ENCODE measurements around the gene SLIT1. TPM values are rescaled to one million over a fixed set of nuclear protein-coding genes. Genes with fewer than 3 reads are reported as not detected.

The SLIT1 gene
- total RNA-seq, 1 donor from 2014 or later = 0.40 TPM

DNA sequence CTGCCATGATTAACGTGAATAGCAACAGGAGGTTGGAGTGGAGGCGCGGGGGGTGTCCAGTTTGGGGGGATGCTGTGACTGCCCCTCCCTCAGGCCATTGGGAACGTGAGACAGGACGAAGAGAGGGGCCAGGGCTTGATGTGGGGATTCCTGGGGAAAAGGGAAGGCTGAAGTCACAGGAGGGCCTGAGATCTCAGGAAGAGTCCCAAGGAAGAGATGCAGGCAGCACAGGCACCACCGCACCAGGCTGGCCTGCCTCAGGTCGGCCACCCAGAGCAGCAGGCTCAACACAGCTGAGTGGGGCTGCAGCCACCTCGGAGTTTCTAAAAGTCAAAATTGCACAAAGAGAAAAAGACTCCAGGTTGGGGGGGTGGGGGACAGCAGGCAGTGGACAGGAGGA, 86.7 kb downstream of the SLIT1 start:
- H3K9me3 Mint-ChIP-seq = no peaks in the 10 kb centered on the region
- H3K27me3 Mint-ChIP-seq (ENCODE audit: low read depth) = peaks cover 52% of the 10 kb centered on the region
- no peaks in the 10 kb centered on the region for H3K36me3 Mint-ChIP-seq
- TF ChIP-seq, protein P1, sequence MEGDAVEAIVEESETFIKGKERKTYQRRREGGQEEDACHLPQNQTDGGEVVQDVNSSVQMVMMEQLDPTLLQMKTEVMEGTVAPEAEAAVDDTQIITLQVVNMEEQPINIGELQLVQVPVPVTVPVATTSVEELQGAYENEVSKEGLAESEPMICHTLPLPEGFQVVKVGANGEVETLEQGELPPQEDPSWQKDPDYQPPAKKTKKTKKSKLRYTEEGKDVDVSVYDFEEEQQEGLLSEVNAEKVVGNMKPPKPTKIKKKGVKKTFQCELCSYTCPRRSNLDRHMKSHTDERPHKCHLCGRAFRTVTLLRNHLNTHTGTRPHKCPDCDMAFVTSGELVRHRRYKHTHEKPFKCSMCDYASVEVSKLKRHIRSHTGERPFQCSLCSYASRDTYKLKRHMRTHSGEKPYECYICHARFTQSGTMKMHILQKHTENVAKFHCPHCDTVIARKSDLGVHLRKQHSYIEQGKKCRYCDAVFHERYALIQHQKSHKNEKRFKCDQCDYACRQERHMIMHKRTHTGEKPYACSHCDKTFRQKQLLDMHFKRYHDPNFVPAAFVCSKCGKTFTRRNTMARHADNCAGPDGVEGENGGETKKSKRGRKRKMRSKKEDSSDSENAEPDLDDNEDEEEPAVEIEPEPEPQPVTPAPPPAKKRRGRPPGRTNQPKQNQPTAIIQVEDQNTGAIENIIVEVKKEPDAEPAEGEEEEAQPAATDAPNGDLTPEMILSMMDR (IDR thresholded peaks at IDR 0.05; ENCODE audit: unreplicated experiment) = no peak
- H3K27ac Mint-ChIP-seq = no peak overlapping the region
- H3K4me1 Mint-ChIP-seq = peaks cover 7% of the 10 kb centered on the region
- H3K4me3 Mint-ChIP-seq = no peak overlapping the region
- DNase-seq (ENCODE audit: low spot score in 2 of 2, unreplicated experiment in 2 of 2) = no peak

DNA sequence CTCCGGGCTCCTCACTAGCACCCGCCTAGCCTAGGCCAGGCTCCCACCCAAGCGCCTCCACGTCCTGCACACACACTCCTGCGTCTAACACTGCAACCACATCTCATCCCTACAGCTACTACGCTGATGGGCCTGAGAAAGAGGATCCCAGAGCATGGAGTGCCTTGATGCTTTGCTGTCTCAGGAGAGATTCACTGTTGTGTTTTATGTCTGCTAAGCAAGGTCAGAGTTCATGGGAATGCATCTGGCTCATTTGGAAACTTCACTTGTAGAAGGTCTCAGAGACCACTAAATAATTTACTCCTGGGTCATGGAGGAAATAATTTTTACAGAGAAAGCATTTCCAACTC, 88.7 kb downstream of the SLIT1 start:
- no peak overlapping the region for H3K4me3 Mint-ChIP-seq
- H3K36me3 Mint-ChIP-seq = no peaks in the 10 kb centered on the region

DNA sequence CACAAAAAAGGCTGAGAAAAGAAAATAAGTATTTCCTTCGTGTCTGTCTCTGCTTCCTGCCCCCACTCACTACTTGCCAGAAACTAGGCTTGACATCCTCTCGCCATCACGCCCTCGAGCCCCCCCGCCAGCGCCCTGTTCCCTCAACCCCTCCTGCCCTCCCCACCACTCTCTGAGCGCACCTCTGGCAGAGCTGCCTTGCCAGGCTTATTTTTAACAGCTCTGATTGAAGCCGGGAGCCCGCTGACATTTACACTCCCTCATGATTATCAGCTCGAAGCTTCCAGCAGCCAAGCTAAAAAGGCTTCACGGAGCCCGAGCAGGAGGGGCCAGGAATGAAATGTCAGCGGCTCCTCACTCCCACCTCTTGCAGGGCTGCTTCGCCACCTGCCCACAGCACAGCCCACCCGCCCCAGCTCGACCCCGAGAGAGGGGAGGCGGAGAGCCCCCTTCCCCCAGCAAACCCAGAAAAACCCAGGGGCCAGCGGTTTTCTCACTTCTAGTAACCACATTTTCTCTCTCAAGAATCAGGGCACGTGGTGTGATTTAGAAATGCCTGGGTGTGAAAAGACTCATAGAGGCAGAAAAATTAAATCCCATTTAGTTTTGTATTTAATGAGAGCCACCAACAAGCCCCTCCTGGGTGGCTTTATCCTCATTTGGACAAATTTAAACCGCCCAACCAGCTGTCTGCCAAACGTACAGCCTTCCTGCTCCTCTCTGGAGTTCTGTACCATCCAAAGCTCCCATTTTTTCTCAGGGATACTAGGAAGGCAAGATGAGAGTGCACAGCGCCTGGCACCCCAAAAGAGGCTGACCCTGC, 89.3 kb downstream of the SLIT1 start:
- no peak for DNase-seq (ENCODE audit: low spot score in 2 of 2, unreplicated experiment in 2 of 2)
- Mint-ChIP-seq H3K27me3 (ENCODE audit: low read depth) (peaks cover 53% of the 10 kb centered on the region), H3K9me3 (no peaks in the 10 kb centered on the region), H3K36me3 (no peaks in the 10 kb centered on the region), H3K27ac (no peak overlapping the region), H3K4me1 (peaks cover 7% of the 10 kb centered on the region), H3K4me3 (no peak overlapping the region)
- TF ChIP-seq, protein P1 (IDR thresholded peaks at IDR 0.05; ENCODE audit: unreplicated experiment) = no peak

More for the DNA sequence above, 88.7 kb downstream of the SLIT1 start:
- H3K27ac Mint-ChIP-seq = no peak overlapping the region
- H3K27me3 Mint-ChIP-seq (ENCODE audit: low read depth) = peaks cover 52% of the 10 kb centered on the region
- TF ChIP-seq, protein P1 (IDR thresholded peaks at IDR 0.05; ENCODE audit: unreplicated experiment) = no peak
- H3K9me3 Mint-ChIP-seq = no peaks in the 10 kb centered on the region
- peaks cover 7% of the 10 kb centered on the region for H3K4me1 Mint-ChIP-seq
- DNase-seq (ENCODE audit: low spot score in 2 of 2, unreplicated experiment in 2 of 2) = no peak

DNA sequence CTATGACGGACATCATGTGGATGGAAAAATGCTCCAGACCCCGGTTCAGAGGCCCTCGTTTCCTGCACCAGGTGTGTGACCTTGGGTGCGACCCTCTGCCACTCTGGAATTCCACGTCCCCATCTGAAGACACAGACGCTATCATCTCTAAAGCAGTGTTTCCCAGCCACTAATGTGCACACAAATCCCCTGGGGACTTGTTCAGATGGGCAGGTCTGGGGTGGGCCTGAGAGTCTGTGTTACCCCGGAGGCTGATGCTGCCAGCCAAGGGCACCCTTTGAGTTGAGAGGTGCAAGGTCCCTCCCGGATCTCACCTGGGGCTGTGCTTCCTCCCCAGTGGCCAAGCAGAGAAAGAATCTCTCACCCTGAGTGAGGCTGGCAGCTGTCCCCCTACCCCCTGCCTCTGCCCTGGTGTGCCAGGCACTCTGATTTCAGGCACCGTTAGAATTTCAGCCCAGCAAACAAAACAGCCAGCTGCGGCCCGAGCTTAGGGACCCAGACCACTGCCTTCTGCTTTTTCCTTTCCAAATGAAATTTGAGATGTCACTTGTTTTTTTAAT, 90.0 kb downstream of the SLIT1 start:
- no peak overlapping the region for H3K27ac Mint-ChIP-seq
- peaks cover 7% of the 10 kb centered on the region for H3K4me1 Mint-ChIP-seq
- no peaks in the 10 kb centered on the region for H3K36me3 Mint-ChIP-seq
- no peaks in the 10 kb centered on the region for H3K9me3 Mint-ChIP-seq
- TF ChIP-seq, protein P1 (IDR thresholded peaks at IDR 0.05; ENCODE audit: unreplicated experiment) = no peak
- no peak overlapping the region for H3K4me3 Mint-ChIP-seq
- DNase-seq (ENCODE audit: low spot score in 2 of 2, unreplicated experiment in 2 of 2) = no peak
- peaks cover 58% of the 10 kb centered on the region for H3K27me3 Mint-ChIP-seq (ENCODE audit: low read depth)

DNA sequence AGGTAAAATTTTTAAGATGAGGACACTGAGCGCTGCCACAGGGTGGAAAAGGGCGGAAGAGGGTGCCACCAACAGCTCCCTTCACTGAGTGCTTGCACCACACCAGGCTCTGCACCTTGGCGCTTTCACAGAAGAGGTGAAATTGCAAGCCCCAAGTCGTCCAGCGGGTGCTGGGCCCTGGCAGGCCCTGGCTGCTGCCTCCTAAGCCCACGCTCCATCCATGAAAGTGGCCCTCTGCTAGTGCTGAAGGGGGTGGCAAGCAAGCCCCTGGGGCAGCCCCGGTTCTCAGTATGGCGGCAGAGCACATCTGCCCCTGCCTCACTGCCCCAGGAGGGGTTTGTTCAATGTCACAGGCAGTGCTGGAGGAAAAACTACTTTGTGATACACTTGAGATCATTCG, 95.1 kb downstream of the SLIT1 start:
- Mint-ChIP-seq H3K27ac (no peak overlapping the region), H3K36me3 (no peaks in the 10 kb centered on the region), H3K9me3 (no peaks in the 10 kb centered on the region), H3K4me1 (peaks cover 3% of the 10 kb centered on the region), H3K27me3 (ENCODE audit: low read depth) (peaks cover 69% of the 10 kb centered on the region), H3K4me3 (no peak overlapping the region)
- no peak for DNase-seq (ENCODE audit: low spot score in 2 of 2, unreplicated experiment in 2 of 2)
- TF ChIP-seq, protein P1 (IDR thresholded peaks at IDR 0.05; ENCODE audit: unreplicated experiment) = no peak

Data from mesothelial cell of epicardium (in vitro differentiated cells).